ENCODE measurements around the gene GRM8.

The GRM8 gene

DNA sequence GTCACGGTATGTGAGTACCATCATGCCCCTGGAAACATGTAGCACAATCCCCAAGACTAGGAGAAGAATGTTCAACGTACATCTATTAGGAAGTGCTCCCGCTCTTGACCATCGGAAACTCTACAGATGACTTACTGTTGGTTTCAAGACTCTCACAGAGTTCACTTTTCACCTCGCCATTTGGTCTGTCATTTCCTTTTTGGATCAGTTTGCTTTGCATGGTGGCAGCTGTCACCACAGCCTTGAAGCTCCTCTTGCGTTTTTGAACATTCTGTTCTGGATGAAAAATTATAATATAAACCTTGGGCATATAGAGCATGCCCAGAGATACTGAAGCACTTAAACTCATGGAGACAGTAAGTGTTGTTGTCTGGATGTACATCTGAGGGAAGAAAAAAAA, 806.8 kb downstream of the GRM8 start:
- no peak for DNase-seq

DNA sequence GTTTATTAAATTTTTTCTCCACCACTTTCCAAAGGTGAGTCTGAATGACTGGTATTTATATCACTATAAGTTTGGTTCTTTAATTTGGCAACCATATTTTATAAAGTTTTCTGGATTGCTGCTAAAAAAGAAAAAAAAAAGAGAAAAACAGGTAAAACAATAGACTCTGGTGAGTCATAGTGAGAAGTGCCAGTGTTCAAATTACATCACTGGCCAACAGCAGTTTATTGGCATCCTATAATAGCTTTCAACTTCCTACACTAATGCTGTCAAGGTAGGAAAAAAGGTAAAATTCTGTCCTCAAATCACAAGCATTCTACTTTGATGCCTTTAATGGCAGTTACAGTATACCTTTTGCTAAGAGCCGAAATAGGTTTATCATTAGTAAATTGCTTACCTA, 808.8 kb downstream of the GRM8 start:
- no peak for DNase-seq

DNA sequence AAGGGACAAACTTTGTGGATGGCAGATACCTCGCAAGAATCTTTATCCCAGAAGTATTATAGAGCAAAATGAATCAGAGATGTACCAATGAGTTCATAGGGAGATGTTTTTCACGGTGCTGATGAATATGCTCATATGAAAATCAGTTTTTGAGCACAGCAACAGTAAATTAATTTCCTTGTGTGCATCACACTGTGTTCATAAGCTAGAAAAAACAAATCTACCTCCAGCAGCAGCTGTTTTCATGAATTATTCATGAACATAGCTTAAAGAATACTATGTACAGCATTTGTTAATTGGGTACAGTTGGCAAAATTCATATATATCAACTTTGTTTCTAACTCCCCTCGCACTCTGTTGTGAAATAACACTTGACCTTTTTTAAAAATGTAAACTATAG, 809.8 kb downstream of the GRM8 start:
- no peak for DNase-seq

DNA sequence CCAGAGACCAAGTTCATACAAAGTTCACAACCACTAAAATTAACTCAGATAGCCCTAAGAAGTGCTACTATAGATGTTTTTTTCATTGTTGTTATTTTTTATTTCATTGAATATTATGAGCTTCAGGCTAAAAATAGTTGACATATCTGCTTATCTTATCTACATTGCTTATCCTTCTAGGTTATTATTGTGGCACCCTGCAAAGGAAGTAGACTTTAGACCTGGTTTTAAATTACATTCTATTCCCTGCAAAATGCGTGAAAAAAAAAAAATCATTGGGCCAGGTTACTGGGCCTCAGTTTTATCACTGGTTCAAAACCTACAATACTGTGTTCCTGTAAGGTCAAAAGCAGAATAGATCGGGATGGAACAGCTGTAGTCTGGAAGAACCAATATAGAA, 811.0 kb downstream of the GRM8 start:
- DNase-seq: no peak

DNA sequence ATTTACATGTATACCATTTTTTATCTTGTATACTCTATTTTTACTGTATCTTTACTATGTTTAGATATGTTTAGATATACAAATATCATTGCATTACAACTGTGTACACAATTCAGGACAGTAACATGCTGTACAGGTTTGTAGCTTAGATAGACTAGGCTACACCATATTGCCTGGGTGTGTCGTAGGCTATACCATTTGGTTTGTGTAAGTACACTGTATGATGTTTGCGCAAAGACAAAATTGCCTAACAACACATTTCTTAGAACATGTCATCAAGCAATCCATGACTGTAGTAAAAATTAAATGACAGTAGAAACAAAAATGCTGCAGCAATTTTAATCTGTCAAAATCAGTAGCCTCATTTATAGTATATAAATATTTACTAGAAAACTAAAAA, 812.2 kb downstream of the GRM8 start:
- DNase-seq: no peak

DNA sequence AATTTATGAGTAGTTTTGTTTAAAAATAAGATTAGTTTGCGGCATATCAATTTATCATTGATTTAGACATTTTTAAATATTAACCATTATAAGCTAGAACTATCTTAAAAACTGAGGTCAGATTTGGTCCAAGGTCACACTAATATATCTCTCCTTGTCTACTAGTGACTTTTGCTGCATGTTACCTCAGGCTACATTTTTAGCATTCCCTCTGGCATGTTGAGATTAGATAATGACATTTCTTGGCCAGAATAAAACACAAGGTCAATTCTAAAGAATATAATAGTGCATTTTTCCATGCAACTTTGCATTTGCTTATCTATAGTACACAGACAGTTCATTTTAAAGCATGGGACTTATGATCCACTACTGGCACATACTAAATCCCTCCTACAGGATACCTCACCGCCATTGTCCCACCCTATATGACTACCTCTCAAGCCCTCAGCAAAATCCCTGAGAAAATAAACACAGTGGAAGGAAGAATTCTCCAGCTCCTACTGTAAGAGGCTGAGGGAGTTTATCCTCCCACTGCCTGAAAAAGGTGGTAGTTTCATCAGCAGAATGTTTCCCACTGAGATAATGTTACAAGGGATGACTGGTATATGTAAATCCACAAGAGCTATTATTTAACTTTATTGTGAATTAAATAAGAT, 816.4 kb downstream of the GRM8 start:
- DNase-seq: no peak

DNA sequence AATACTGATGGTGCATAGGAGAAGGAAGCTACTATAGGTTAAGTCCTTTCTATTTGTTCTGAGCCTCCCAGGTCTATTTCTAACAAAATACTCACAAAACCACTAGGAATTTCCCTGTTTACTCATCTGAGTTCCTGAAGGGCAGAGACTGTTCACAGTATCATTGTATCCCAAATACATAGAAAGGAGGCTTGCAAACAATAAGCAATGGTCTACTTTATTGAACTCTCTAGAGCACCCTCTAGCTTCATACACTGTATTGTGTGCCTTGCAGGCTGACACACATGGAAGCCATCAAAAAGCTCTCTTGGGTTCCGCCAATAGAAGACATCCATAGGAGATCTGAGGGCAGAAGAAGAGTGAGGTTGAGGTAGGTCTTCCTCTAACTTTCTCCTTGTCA, 826.1 kb downstream of the GRM8 start:
- no peak for DNase-seq

DNA sequence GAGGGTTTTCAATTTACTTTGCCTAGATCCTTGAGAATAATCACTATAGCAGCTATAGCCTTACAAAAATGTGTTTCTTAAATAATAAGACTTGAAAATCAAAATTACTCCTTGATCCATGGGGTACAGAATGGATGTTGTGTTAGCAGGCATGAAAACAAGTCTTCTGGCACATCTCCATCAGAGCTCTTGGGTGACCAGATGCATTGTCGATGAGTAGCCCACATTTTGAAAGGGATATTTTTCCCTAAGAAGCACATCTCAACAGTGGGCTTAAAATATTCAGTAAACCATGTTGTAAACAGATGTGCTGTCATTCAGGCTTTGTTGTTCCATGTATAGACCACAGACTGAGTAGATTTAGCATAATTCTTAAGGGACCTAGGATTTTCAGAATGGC, 827.8 kb downstream of the GRM8 start:
- no peak for DNase-seq

DNA sequence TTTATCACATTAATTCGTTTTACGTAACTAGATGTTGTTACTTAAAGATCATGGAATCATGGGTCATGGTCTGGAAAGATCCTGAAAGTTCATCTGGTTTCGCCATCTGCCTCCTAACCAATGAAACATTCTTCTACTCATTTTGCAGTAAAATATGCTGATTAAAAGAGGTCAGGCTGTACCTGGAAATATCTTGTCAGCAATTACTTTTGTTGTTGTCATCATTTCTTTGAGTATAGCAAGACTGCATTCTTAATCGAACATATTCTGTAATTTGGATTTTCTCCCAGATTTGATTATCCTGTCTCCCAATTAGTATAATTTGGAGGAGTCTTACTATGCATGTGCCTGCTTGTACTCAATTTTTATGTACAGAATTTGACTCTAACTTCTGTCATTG, 833.7 kb downstream of the GRM8 start:
- no peak for DNase-seq

DNA sequence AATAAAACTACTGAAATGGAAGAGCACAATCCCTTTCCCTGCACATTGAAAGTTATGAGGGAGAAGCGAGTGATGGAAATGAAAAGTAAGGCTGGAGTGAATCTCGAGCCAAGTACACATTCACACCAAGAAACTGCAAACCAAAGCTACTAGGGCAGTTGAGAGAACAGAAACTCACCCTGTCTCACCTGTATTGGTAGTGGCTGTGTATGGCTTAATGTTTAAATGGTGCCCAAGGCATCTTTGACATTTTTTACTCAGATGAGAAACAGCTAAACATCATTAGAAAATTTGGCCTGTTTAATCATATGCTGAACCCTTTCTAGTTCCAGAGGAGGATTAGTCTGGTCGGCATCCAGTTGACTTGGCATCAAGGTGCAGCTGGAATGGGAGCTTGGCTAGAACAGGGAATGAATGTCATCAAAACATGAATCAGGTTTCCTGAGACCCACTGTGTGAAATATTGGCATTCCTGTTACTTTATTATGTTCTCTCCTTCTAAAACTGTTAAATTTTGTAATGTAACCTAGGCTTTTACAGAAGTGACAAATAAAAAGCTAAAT, 840.8 kb downstream of the GRM8 start:
- DNase-seq: no peak

DNA sequence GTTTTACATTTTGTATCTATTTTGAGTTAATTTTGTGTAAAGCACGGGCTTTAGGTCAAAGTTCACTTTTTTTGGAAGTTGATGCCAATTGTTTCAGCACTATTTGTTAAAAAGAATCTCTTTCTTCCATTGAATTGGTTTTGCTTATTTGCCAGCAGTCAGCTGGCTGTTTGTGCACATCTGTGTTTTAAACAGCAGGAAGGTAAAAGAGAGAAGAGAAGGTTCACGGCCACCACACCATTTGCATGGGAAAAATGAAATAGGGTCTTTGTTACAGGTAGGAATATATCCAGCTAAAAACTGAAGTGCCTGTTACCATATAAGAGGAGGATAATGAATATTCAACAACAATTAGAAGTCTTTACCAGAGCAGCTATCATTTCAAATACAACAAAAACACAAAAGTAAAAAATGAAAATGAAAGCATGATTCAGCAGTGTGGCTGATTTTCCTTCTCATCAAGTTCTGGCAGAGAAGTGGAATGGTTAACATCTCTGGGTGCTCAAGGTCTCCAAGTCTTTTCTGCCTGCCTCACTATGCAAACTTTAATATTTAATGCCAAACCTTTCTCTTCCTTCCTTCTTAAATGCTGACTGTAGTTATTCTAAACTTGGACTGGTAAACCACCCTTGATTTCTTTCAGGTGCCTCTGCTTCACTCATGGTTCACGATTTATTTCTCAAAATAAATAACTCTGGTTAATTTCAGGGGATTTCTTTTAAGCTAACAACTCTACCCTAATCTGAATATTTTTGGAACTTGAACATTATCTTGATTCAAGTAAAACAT, 841.5 kb downstream of the GRM8 start:
- DNase-seq: no peak

DNA sequence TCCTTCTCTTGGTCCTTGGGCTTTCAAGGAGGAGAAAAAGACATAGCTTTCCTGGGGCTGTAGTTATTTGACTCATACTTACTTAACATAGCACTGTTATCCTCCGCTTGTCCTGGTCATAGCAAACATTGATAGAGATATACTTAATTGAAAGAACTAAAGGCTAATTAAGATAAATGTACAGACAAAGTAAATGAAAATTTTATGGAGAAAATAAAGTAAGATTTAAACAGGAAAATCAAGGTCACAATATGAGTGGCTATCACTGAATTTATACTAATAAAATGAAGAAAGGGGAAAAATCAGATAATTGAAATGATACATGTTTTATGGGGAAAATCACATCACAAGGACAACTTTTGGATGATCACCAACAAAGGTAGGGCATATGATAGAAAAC, 849.7 kb downstream of the GRM8 start:
- DNase-seq: no peak

DNA sequence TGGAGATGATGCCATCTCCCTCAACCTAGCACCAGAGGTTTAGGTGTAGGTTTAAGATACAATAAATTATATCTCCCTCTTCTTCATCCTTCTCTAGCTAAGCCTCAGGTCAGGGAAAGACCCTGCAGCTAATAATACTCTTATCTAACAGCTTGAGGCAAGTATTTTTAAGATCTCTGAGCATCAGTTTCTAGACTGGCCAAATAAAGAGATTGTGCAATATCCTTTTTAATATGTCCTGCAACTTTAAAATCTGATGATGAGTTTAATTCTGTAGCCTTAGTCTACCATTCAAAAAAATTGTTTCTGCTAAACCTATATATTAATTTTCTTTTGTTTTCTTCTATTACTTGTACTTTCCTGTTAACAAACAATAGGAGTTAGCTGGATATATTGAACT, 850.8 kb downstream of the GRM8 start:
- DNase-seq: no peak

DNA sequence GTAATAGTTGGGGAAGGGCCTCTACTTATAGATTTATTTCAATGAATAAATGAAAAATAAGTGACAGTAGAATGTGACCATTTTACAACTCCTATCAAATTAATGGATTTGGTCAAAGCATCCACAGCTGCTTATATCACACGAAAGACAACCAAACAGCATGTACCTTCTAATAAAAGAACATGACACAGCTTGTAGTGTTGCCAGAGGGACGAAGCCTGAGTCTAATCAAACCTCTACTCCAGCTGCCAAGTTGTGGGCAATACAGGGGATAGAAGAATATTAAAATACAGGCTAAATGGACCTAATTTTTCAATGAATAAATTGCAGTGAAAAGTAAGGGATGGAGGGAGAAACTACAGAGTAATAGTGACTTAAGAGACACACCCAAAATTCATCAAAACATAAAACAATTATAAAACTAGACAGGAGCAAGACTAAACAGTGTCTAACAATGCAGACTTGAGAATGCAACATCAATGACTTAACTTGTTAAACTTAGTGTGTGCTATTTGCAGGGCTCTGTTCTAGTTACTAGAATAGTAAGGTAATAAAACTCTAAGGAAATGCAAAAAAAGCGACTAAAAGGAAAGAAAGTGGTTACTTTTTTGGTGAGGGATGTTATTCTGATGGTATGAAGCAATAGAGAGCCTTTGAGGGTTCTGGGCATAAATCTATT, 853.8 kb downstream of the GRM8 start:
- no peak for DNase-seq

DNA sequence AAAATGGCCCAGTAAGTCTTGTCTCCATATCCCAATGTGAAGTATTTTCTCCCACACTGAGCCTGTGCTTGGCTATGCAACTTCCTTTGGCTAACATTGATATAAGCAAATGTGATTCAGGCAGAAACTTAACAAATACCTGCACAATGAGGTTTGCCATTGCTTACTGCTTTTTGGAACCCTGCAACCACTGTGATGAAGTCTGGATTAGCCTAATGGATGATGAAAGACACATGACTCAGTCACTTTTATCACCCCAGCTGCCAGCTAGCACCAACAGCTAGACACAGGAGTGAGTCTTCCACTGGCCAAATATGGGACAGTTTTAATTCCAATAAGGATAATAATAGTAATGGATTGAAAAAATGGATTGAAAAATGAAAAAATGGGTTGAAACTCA, 854.5 kb downstream of the GRM8 start:
- no peak for DNase-seq

DNA sequence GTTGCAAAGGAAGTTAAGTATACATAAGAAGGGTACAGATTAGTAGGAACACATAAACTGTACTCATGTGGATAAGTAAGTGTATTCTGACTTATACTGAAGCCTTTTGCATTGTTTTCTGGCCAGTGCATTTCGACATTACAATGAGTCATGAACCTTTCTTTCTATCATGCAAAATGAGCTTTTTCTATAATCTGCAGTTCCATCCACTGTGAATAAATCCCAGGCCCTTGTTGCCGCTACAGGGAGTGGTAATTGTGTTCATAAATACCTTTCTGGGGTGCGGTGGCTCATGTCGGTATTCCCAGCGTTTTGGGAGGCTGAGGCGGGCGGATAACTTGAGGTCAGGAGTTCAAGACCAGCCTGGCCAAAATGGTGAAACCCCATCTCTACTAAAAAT, 858.3 kb downstream of the GRM8 start:
- no peak for DNase-seq

Measured in nucleus accumbens (tissue), 56 donors.